WTC11 (cell line): ENCODE results near the gene RGMB. TPM values are rescaled to one million over a fixed set of nuclear protein-coding genes. Genes with fewer than 3 reads are reported as not detected.

Source experiments
- ATAC-seq: fragments of 200-7000 bp; cut with Tn5 transposase; 2 replicates; pipeline ENCODE4 v1.10.0; 2021; ENCODE audit warnings: mild to moderate bottlenecking, moderate library complexity
- CTCF ChIA-PET: fragments of 300-600 bp; sonication (Branson Sonifier 250); formaldehyde crosslinking; loops from one replicate; lab custom pipeline; 2021; ENCODE audit warnings: antibody characterized with exemption; lab: Charles Lee
- POLR2A ChIA-PET: fragments of 350-600 bp; sonication (Branson Sonifier 250); formaldehyde crosslinking; loops from one replicate; lab custom pipeline; 2021; ENCODE audit warnings: antibody characterized with exemption; lab: Charles Lee
- DNase-seq: peaks from one replicate; pipeline ENCODE4 v3.0.0; 2021; ENCODE audit warnings: low spot score
- H3K27ac Mint-ChIP-seq: 2 replicates; pipeline ENCODE4 v1.8.0; 2021; ENCODE audit warnings: mixed read lengths
- H3K27me3 Mint-ChIP-seq: 2 replicates; pipeline ENCODE4 v1.8.0; 2021; ENCODE audit warnings: low read depth, mild to moderate bottlenecking, moderate library complexity, mixed read lengths
- H3K36me3 Mint-ChIP-seq: 2 replicates; pipeline ENCODE4 v1.8.0; 2021; ENCODE audit warnings: mixed read lengths
- H3K4me1 Mint-ChIP-seq: 2 replicates; pipeline ENCODE4 v1.8.0; 2022; ENCODE audit warnings: mixed read lengths
- H3K4me3 Mint-ChIP-seq: 2 replicates; pipeline ENCODE4 v1.8.0; 2021; ENCODE audit warnings: mild to moderate bottlenecking, moderate library complexity, mixed read lengths
- H3K9me3 Mint-ChIP-seq: 2 replicates; pipeline ENCODE4 v1.8.0; 2021; ENCODE audit warnings: mixed read lengths
- ARID4B ChIP-seq: sonication (generic); formaldehyde crosslinking; IDR thresholded peaks from 2 replicates; pipeline ENCODE4 v1.8.0; 2023; ENCODE audit warnings: missing genetic modification reagents, mild to moderate bottlenecking, borderline replicate concordance
- CDX4 ChIP-seq: fragments of 250-450 bp; sonication (Bioruptor Pico); IDR thresholded peaks from 2 replicates; pipeline ENCODE4 v1.9.0; 2021; ENCODE audit warnings: moderate library complexity, mild to moderate bottlenecking, inconsistent platforms, borderline replicate concordance
- FOXJ3 ChIP-seq: sonication (generic); formaldehyde crosslinking; IDR thresholded peaks from 2 replicates; pipeline ENCODE4 v1.9.0; 2021; ENCODE audit warnings: missing genetic modification reagents, mild to moderate bottlenecking, borderline replicate concordance
- GABPB1 ChIP-seq: sonication (generic); formaldehyde crosslinking; IDR thresholded peaks from 2 replicates; pipeline ENCODE4 v1.8.1; 2023; ENCODE audit warnings: mild to moderate bottlenecking, missing genetic modification reagents
- TEAD1 ChIP-seq: sonication (generic); formaldehyde crosslinking; IDR thresholded peaks from 2 replicates; pipeline ENCODE4 v1.8.0; 2022; ENCODE audit warnings: mild to moderate bottlenecking, missing genetic modification reagents
- ZMAT4 ChIP-seq: fragments of 250-450 bp; sonication (Bioruptor Pico); IDR thresholded peaks from 2 replicates; pipeline ENCODE4 v1.9.0; 2021; ENCODE audit warnings: mild to moderate bottlenecking
- ZNF281 ChIP-seq: sonication (generic); formaldehyde crosslinking; IDR thresholded peaks from 2 replicates; pipeline ENCODE4 v1.8.0; 2023; ENCODE audit warnings: mild to moderate bottlenecking, missing genetic modification reagents
- ZNF396 ChIP-seq: fragments of 250-450 bp; sonication (Bioruptor Pico); IDR thresholded peaks from 2 replicates; pipeline ENCODE4 v1.8.0; 2021; ENCODE audit warnings: mild to moderate bottlenecking, moderate library complexity, borderline replicate concordance
- ZNF671 ChIP-seq: fragments of 250-450 bp; sonication (Bioruptor Pico); IDR thresholded peaks from 2 replicates; pipeline ENCODE4 v1.8.0; 2021; ENCODE audit warnings: mild to moderate bottlenecking
- total RNA-seq: library from RNA; stranded (reverse); gene quantifications from 3 replicates; pipeline ENCODE4 v1.2.3, GENCODE V29; 2021
- TF ChIP-seq, protein P1 (sequence below): fragments of 200-600 bp; IDR thresholded peaks from 2 replicates; pipeline ENCODE4 v1.8.0; 2022; ENCODE audit warnings: antibody characterized with exemption
- TF ChIP-seq, protein P2 (sequence below): sonication (generic); formaldehyde crosslinking; IDR thresholded peaks from 2 replicates; pipeline ENCODE4 v1.8.1; 2023; ENCODE audit warnings: mild to moderate bottlenecking, missing genetic modification reagents
- TF ChIP-seq, protein P3 (sequence below): sonication (generic); formaldehyde crosslinking; conservative IDR thresholded peaks from 2 replicates; pipeline ENCODE4 v1.8.1; 2022; ENCODE audit warnings: mild to moderate bottlenecking, missing genetic modification reagents

RGMB gene
- total RNA-seq, 1 experiment from 2014 or later, result 33.0 TPM

DNA sequence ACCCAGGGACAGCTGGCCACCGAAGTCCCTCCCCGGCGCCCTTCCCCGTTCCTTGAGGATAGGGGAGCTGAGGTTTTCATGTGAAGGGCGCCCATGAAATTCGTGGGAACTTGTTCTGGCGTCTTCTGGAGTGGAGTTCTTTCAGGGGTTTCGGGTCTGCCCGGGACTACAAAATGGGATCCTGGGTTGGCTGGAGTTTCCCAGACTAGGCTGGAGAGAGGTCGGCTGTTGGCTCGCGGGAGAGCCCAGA, 3.6 kb upstream of the RGMB start:
- peaks cover 9% of the 10 kb centered on the region for H3K27me3 Mint-ChIP-seq
- CTCF ChIA-PET, result interaction anchor here (1.0 to 4.5 kb wide), 15 partner anchors 8 to 420 kb away, joined by 3 to 57 read pairs (median 7); no protein-coding TSS in a partner anchor

DNA sequence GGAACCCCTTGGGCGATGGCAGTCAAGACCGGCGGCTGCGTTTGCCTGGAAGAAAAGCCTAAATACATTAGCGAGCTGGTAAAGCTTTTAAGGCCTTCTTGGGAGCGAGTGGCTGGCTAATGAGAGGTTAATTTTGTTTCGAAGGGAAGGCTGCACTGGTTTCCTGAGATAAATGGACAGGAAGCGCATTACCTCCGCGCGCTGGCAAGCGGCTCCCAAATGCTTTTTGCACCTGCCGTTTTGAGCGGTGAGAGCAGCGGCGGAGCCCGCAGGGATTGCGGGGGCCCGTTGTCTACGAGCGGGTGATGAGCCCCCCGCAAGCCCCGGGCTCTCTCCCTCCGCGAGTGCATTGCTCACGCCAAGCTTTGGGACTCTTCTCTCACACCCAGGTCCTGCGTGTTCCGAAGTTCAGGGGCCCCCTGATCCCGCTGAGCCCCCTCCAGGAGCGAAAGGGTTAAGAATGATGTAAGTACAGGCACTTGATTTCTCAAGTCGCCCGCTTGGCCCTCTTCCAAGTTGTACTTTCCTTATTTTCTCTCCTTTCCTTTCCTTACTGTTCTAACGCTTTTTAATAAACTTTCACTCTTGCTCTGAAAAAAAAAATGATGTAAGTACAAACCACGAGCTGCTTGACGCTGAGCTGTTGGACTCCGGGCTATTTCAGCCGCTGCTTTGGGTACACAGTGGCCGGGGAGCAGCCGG, 3.1 kb upstream of the RGMB start:
- peaks cover 9% of the 10 kb centered on the region for H3K27me3 Mint-ChIP-seq
- ATAC-seq, result no peak
- no peak for DNase-seq
- peak; percentile 93 for TF ChIP-seq GABPB1 (CRISPR knock-in tag)
- no peak for TF ChIP-seq TEAD1 (CRISPR knock-in tag)
- ChIA-PET POLR2A (interaction anchor here (0.6 to 0.9 kb wide), 2 partner anchors 26 to 347 kb away, joined by 3 read pairs; no protein-coding TSS in a partner anchor), CTCF (interaction anchor here (1.0 to 4.5 kb wide), 13 partner anchors 7 to 393 kb away, joined by 3 to 57 read pairs (median 5); no protein-coding TSS in a partner anchor)
- H3K4me1 Mint-ChIP-seq, result peaks cover 46% of the 10 kb centered on the region
- H3K4me3 Mint-ChIP-seq, result peak overlapping the region; percentile 94
- peaks cover 11% of the 10 kb centered on the region for H3K36me3 Mint-ChIP-seq
- no peaks in the 10 kb centered on the region for H3K9me3 Mint-ChIP-seq
- H3K27ac Mint-ChIP-seq, result peak overlapping the region; percentile 72; the same call in 1 of the 2 replicates

More for the DNA sequence above, 3.6 kb upstream of the RGMB start:
- H3K9me3 Mint-ChIP-seq, result no peaks in the 10 kb centered on the region
- 0 out of 2 replicates have a peak, but pooled peaks have one; percentile 46 for TF ChIP-seq ARID4B (CRISPR knock-in tag)
- TF ChIP-seq ZNF396 (CRISPR knock-in tag), result no peak
- TF ChIP-seq, protein P1, sequence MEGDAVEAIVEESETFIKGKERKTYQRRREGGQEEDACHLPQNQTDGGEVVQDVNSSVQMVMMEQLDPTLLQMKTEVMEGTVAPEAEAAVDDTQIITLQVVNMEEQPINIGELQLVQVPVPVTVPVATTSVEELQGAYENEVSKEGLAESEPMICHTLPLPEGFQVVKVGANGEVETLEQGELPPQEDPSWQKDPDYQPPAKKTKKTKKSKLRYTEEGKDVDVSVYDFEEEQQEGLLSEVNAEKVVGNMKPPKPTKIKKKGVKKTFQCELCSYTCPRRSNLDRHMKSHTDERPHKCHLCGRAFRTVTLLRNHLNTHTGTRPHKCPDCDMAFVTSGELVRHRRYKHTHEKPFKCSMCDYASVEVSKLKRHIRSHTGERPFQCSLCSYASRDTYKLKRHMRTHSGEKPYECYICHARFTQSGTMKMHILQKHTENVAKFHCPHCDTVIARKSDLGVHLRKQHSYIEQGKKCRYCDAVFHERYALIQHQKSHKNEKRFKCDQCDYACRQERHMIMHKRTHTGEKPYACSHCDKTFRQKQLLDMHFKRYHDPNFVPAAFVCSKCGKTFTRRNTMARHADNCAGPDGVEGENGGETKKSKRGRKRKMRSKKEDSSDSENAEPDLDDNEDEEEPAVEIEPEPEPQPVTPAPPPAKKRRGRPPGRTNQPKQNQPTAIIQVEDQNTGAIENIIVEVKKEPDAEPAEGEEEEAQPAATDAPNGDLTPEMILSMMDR, result no peak
- TF ChIP-seq, protein P2, sequence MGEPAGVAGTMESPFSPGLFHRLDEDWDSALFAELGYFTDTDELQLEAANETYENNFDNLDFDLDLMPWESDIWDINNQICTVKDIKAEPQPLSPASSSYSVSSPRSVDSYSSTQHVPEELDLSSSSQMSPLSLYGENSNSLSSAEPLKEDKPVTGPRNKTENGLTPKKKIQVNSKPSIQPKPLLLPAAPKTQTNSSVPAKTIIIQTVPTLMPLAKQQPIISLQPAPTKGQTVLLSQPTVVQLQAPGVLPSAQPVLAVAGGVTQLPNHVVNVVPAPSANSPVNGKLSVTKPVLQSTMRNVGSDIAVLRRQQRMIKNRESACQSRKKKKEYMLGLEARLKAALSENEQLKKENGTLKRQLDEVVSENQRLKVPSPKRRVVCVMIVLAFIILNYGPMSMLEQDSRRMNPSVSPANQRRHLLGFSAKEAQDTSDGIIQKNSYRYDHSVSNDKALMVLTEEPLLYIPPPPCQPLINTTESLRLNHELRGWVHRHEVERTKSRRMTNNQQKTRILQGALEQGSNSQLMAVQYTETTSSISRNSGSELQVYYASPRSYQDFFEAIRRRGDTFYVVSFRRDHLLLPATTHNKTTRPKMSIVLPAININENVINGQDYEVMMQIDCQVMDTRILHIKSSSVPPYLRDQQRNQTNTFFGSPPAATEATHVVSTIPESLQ (CRISPR knock-in tag), result no peak
- peak overlapping the region; percentile 94 for H3K4me3 Mint-ChIP-seq
- peaks cover 6% of the 10 kb centered on the region for H3K36me3 Mint-ChIP-seq
- no peak for DNase-seq
- no peak for ATAC-seq
- H3K27ac Mint-ChIP-seq, result peak overlapping the region; percentile 72
- POLR2A ChIA-PET, result interaction anchor here (1.3 kb wide), 1 partner anchor 16 kb away, joined by 3 read pairs; no protein-coding TSS in a partner anchor
- H3K4me1 Mint-ChIP-seq, result peaks cover 43% of the 10 kb centered on the region

DNA sequence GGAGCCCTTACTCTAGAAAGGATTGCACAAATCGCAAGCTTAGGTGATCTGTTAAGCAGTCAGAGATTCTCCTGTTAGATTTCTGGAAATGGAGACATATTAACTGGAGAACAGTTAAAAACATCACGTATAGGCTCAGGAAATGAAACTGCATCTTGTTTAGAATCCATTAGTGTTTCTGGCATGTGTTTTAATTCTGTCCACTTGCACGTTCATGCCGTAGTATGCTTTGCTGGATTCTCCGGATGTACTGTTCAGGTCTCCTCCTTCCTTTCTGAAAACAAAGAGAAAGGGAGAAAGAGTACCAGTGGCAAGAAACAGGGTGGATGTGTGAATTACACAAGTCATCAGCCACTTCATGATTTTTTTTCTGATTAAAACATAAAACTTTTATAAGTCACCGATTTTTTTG, 2.5 kb upstream of the RGMB start:
- peak overlapping the region; percentile 94 for H3K4me3 Mint-ChIP-seq
- no peak overlapping the region for H3K27ac Mint-ChIP-seq
- H3K27me3 Mint-ChIP-seq, result peaks cover 9% of the 10 kb centered on the region
- no peak for DNase-seq
- ChIA-PET CTCF (interaction anchor here (1.5 to 4.5 kb wide), 3 partner anchors 19 to 36 kb away, joined by 4 to 57 read pairs (median 37); no protein-coding TSS in a partner anchor), POLR2A (interaction anchor here (0.6 to 0.9 kb wide), 2 partner anchors 25 to 348 kb away, joined by 3 read pairs; no protein-coding TSS in a partner anchor)
- ATAC-seq, result no peak
- peaks cover 51% of the 10 kb centered on the region for H3K4me1 Mint-ChIP-seq
- peaks cover 16% of the 10 kb centered on the region for H3K36me3 Mint-ChIP-seq
- no peaks in the 10 kb centered on the region for H3K9me3 Mint-ChIP-seq
- TF ChIP-seq ZMAT4 (CRISPR knock-in tag) (no peak), FOXJ3 (CRISPR knock-in tag) (no peak), ZNF671 (CRISPR knock-in tag) (no peak), CDX4 (no peak), ZNF281 (CRISPR knock-in tag) (no peak)
- TF ChIP-seq, protein P3, sequence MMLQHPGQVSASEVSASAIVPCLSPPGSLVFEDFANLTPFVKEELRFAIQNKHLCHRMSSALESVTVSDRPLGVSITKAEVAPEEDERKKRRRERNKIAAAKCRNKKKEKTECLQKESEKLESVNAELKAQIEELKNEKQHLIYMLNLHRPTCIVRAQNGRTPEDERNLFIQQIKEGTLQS (CRISPR knock-in tag), result no peak
